ENCODE measurements around the gene CHRD.

DNA sequence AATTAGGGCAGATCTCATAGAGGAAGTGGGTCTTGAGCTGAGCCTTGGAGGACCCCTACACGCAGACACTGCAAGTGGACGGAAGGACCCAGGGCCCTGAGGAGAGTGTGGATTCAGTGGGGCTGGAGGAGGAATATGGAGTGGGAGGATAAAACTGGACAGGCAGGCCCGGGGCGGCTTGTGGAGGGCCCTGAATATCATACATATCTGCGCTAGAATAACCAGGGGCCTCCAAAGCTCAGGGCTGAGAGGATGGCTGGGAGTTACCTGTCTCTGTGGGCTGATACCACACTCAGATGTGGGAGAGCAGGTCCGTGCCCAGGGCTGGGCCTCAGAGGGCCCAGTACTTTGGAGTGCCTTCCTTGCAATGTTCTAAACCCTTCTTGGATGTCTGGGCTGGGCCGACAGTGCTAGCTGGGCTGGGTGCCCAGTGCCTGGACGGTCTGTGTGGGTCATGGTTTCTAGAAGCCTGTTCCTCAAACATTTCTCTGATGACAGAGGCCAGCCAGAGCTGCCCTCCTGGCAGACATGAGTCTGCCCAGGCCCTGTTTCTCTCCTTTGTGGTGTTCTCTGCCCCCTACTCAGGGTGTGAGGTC is 29.6 kb downstream of the CHRD start:
- no peak for TF ChIP-seq POLR2A (IDR thresholded peaks at IDR 0.05)
- TF ChIP-seq, protein P1, sequence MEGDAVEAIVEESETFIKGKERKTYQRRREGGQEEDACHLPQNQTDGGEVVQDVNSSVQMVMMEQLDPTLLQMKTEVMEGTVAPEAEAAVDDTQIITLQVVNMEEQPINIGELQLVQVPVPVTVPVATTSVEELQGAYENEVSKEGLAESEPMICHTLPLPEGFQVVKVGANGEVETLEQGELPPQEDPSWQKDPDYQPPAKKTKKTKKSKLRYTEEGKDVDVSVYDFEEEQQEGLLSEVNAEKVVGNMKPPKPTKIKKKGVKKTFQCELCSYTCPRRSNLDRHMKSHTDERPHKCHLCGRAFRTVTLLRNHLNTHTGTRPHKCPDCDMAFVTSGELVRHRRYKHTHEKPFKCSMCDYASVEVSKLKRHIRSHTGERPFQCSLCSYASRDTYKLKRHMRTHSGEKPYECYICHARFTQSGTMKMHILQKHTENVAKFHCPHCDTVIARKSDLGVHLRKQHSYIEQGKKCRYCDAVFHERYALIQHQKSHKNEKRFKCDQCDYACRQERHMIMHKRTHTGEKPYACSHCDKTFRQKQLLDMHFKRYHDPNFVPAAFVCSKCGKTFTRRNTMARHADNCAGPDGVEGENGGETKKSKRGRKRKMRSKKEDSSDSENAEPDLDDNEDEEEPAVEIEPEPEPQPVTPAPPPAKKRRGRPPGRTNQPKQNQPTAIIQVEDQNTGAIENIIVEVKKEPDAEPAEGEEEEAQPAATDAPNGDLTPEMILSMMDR (IDR thresholded peaks at IDR 0.05 in 8 of 11, conservative IDR thresholded peaks at IDR 0.05 in 3 of 11): no peak
- no peak for TF ChIP-seq POLR2AphosphoS5 (IDR thresholded peaks at IDR 0.05)
